ENCODE results near the gene WFDC10B.

DNA sequence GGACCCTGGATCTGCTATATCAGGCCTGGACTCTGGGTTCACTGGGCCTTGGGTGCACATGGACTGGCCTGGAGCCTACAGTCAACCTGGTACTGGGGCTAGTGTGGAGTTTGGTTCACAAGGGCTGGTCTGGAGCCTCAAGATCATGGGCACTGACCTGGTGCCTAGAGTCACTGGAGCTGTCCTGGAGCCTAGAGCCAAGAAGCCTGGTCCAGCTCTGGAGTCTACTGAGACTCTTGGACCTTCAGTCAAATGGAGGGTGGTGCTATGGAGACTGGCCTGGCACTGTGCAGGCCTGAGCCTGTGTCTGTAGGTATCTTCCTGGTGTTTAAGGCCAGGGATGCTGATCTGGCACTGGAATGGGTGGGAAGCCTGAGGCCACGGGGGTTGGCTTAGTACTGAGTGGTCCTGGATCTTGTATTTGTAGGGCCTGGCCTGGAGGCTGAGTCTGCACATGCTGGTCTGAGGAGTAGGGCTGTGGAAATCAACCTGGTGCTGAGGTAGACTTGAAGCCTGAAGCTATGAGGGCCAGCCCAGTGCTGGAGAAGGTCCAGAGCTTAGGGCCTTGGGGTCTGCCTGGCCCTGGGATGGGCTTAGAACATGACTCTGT is 57.3 kb downstream of the WFDC10B start:
- TF ChIP-seq EZH2 (IDR thresholded peaks at IDR 0.05; ENCODE audit: insufficient read depth, poor library complexity, severe bottlenecking) (no peak), EZH2phosphoT487 (IDR thresholded peaks at IDR 0.05; ENCODE audit: insufficient read depth, low read depth) (no peak)
